ENCODE measurements around the gene SMG6.

DNA sequence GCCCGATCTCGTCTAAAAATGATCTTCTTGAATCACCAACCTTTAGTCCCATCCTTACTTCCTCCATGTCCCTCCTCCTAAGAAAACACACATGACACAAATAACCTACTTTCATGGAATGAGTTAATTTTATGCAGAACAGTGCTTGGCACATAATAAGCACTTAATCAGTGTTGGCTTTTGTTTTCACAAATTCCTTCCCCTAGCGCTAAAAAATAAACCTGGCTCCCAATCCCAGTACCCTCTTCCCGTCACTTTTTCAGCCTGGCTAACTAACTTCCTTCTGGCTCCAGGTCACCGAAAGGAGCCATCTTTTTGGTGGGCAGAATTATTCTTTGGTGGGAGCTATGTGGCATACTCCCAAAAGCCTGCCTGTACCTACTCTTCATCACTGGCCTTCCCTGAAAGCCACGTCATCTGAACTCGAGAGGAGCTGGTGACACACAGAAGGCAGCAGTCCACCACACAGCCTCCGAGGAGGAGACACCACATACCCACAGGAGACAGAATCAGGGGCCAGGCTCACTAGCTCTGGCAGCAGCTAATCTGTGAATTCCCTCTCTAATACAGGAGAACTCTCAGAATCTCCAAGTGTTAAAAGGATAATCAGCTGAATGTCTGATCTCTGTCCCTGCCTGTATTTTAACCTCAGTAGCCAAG is 114.5 kb downstream of the SMG6 start:
- TF ChIP-seq, protein P1, sequence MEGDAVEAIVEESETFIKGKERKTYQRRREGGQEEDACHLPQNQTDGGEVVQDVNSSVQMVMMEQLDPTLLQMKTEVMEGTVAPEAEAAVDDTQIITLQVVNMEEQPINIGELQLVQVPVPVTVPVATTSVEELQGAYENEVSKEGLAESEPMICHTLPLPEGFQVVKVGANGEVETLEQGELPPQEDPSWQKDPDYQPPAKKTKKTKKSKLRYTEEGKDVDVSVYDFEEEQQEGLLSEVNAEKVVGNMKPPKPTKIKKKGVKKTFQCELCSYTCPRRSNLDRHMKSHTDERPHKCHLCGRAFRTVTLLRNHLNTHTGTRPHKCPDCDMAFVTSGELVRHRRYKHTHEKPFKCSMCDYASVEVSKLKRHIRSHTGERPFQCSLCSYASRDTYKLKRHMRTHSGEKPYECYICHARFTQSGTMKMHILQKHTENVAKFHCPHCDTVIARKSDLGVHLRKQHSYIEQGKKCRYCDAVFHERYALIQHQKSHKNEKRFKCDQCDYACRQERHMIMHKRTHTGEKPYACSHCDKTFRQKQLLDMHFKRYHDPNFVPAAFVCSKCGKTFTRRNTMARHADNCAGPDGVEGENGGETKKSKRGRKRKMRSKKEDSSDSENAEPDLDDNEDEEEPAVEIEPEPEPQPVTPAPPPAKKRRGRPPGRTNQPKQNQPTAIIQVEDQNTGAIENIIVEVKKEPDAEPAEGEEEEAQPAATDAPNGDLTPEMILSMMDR (IDR thresholded peaks at IDR 0.05) = no peak
- TF ChIP-seq POLR2A (IDR thresholded peaks at IDR 0.05) (no peak), POLR2AphosphoS5 (IDR thresholded peaks at IDR 0.05) (no peak)

Data from upper lobe of left lung (tissue), 4 donors.